Measurements from ENCODE around the gene KDM3A. TPM values are rescaled to one million over a fixed set of nuclear protein-coding genes. Genes with fewer than 3 reads are reported as not detected.
A peak's percentile ranks its signal among the peaks of the same experiment; 100 is the strongest.

KDM3A gene
- 73.7 and 75.5 TPM in 2 replicates for total RNA-seq
- long read RNA-seq, full-length matches to known transcripts, result 3 of 65 reads
- long read RNA-seq, partial matches to known transcripts, result 57 of 65 reads
- long read RNA-seq, other reads (novel, unspliced or antisense), result 5 of 65 reads

- peaks cover 27% of the 10 kb centered on the region for H3K9me3 Mint-ChIP-seq (ENCODE audit: low read depth)
- H3K4me3 Mint-ChIP-seq (ENCODE audit: low read depth), result peak within 1 kb of the TSS; percentile 92
- peaks cover 5% of the 10 kb centered on the region for H3K27me3 Mint-ChIP-seq
- peaks cover 15% of the 10 kb centered on the region for H3K4me1 Mint-ChIP-seq (ENCODE audit: low read depth)
- peak; percentile 99 for DNase-seq (ENCODE audit: low spot score, unreplicated experiment)
- H3K27ac Mint-ChIP-seq, result peak within 1 kb of the TSS; percentile 100
- no peak for TF ChIP-seq CTCF (IDR thresholded peaks at IDR 0.05; ENCODE audit: unreplicated experiment)
- peaks cover 14% of the 10 kb centered on the region for H3K36me3 Mint-ChIP-seq (ENCODE audit: insufficient read depth)
Observed at GRCh38 chr2:86440631-86441391, at the start of gene KDM3A. TSS of gene KDM3A (plus strand) at chr2:86441371. CDS start at chr2:86442048, 677 bp downstream.

- Mint-ChIP-seq H3K36me3 (ENCODE audit: insufficient read depth) (no peaks in the 10 kb centered on the region), H3K4me1 (ENCODE audit: low read depth) (peaks cover 3% of the 10 kb centered on the region), H3K9me3 (ENCODE audit: low read depth) (peaks cover 6% of the 10 kb centered on the region), H3K27ac (no peak overlapping the region), H3K27me3 (no peaks in the 10 kb centered on the region), H3K4me3 (ENCODE audit: low read depth) (no peak overlapping the region)
- TF ChIP-seq CTCF (IDR thresholded peaks at IDR 0.05; ENCODE audit: unreplicated experiment), result no peak
- no peak for DNase-seq (ENCODE audit: low spot score, unreplicated experiment)
Observed at GRCh38 chr2:86392873-86393518, 48.2 kb upstream of the KDM3A start.

- DNase-seq (ENCODE audit: low spot score, unreplicated experiment), result no peak
- Mint-ChIP-seq H3K9me3 (ENCODE audit: low read depth) (peaks cover 6% of the 10 kb centered on the region), H3K27ac (no peak overlapping the region), H3K4me1 (ENCODE audit: low read depth) (peaks cover 3% of the 10 kb centered on the region), H3K36me3 (ENCODE audit: insufficient read depth) (no peaks in the 10 kb centered on the region), H3K27me3 (no peaks in the 10 kb centered on the region), H3K4me3 (ENCODE audit: low read depth) (no peak overlapping the region)
- TF ChIP-seq CTCF (IDR thresholded peaks at IDR 0.05; ENCODE audit: unreplicated experiment), result no peak
Observed at GRCh38 chr2:86393521-86394491, 47.4 kb upstream of the KDM3A start.

GRCh38 chr2:86396291-86396785 lies 44.8 kb upstream of the KDM3A start:
- peaks cover 3% of the 10 kb centered on the region for H3K4me1 Mint-ChIP-seq (ENCODE audit: low read depth)
- H3K27ac Mint-ChIP-seq, result peak overlapping the region; percentile 35
- peaks cover 5% of the 10 kb centered on the region for H3K9me3 Mint-ChIP-seq (ENCODE audit: low read depth)
- peaks cover 3% of the 10 kb centered on the region for H3K27me3 Mint-ChIP-seq
- H3K36me3 Mint-ChIP-seq (ENCODE audit: insufficient read depth), result no peaks in the 10 kb centered on the region
- DNase-seq (ENCODE audit: low spot score, unreplicated experiment), result no peak
- H3K4me3 Mint-ChIP-seq (ENCODE audit: low read depth), result no peak overlapping the region
- TF ChIP-seq CTCF (IDR thresholded peaks at IDR 0.05; ENCODE audit: unreplicated experiment), result no peak

All from progenitor cell of endocrine pancreas (in vitro differentiated cells).